ENCODE measurements around the gene TRIM42.

The TRIM42 gene

DNA sequence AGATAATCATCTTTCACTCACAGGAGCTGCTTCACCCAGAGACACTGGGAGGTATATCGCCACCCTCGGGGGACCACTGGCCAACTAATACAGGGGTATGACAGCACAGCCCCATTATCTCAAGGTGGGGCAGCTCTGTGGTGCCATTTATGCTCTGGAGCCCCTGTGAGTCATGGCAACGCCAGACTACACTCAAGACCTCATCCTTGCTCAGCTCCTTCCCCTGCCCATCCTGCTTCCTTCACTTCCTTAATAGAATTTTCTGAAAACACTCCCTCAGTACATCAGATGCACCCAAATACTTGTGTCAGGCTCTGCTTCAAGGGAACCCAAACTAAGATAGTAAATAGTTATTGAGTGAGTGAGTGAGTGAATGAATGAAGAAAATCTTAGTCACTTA, 45.7 kb downstream of the TRIM42 start:
- no peak for DNase-seq
- TF ChIP-seq POLR2A (IDR thresholded peaks at IDR 0.05; ENCODE audit: low read length) (no peak), GATA1 (IDR thresholded peaks at IDR 0.05; ENCODE audit: low read depth, low read length) (no peak)

DNA sequence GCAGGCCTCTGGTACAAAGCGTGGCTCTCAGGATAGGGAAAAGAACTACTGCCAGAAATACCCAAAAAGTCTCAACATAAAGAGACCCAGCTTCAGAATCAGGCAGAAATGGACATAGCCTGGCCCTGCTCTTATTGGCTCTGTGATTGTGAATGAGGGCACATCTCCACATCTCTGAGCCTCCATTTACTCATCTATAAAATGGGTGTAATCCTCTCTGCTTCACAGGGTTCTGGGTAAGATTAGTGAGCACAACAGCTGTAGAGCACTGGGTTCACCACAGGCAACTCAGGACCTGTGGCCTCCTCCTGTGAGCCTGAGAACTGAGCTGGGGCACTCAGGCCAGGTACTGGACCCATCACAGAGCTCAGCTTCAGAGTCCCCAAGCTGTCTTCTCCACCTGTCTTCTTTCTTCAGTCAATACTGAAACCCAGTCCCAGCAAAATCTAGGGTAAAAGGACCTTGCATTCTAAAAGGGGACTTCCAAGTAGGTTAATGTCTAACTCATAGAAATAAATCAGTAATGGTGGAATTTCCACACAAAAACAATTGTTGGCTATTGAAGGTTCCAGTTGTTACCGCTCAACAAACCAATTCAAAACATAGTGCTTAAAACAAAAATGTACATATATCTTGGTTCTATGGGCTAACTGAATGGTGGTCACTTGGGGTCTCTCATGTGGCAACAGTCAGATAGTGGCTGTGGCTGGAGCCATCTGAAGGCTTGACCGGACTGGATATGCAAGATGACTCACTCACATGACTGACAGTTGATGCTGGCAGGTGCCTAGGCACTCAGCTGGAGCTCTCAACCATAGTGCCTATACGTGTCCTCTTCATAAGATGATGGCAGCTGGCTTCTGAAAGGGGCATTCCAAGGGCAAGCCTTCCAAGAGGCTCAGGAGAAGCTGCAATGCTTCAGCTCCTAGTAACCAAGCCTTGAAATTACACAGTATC, 47.3 kb downstream of the TRIM42 start:
- TF ChIP-seq GATA1 (IDR thresholded peaks at IDR 0.05; ENCODE audit: low read depth, low read length) (no peak), POLR2A (IDR thresholded peaks at IDR 0.05; ENCODE audit: low read length) (no peak)
- no peak for DNase-seq

DNA sequence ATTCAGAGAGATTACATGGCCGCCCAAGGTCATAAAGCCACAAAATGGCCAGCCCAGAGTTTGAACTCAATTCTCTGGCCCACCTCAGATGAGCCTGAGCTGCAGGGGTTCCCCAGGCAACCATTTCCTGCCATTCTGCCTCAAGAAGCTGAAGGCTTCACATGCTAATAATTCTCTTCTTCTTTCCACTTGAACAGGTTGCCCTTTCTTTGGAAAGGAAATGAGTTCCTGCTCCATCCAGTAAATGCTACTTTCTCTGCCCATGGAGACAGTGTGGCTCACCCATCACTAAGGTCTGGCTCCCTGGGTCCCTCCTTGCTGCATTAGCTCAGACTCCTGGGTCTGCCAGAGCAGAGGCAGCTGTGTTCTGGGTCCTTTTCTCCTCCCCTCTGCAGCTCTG, 48.2 kb downstream of the TRIM42 start:
- TF ChIP-seq GATA1 (IDR thresholded peaks at IDR 0.05; ENCODE audit: low read depth, low read length) (no peak), POLR2A (IDR thresholded peaks at IDR 0.05; ENCODE audit: low read length) (no peak)
- DNase-seq = no peak

DNA sequence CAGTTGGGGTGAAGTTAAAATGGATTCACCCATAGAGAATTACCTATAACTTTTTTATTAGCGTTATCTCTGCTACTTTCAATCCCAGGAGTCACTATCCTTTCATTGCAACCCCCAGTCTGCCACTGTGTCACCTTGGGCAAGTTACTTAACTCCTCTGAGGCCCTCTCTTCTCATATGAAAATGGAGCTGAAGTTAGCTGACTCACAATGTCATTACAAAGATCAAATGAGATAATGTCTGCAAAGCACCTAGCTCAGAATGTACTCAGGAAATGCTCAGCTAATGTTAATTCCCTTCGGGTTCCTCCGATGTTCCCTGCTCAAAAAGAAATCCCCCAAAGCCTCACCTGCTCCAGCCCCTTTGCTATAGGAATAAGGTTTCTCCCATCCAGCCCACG, 50.0 kb downstream of the TRIM42 start:
- TF ChIP-seq POLR2A (IDR thresholded peaks at IDR 0.05; ENCODE audit: low read length) = no peak
- TF ChIP-seq GATA1 (IDR thresholded peaks at IDR 0.05; ENCODE audit: low read depth, low read length) = no peak
- no peak for DNase-seq

DNA sequence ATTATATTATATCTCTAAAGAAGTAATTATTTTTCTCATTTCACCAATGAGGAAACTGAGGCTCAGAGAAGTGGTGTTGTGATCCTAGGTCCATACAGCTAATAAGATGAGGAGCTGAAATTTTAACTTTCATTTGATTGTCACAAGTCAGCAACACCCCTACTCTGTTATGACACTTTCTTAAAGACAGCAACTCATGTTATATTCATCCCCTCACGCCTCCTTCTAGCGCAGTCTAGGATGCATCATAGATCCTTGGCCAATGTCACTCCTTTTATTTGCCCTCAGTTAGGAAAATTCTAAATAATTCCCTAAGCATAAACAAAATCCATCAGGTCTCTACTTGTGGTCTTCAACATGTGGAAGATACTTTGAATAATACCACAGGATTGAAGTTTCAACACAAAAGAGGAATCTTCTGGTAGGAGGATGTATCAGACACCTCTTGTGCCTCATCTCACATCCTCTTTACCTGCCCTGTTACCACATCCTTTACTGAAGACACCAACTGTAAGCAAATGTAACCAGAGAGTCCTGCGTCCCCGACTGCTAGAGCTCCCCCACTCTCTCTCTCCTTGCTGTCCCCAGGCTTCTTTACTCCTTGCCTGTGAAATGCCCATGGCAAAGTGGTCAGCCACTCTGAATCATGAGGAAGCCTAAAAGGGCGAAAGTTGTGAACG, 53.7 kb downstream of the TRIM42 start:
- no peak for DNase-seq
- TF ChIP-seq GATA1 (IDR thresholded peaks at IDR 0.05; ENCODE audit: low read depth, low read length) (no peak), POLR2A (IDR thresholded peaks at IDR 0.05; ENCODE audit: low read length) (no peak)

DNA sequence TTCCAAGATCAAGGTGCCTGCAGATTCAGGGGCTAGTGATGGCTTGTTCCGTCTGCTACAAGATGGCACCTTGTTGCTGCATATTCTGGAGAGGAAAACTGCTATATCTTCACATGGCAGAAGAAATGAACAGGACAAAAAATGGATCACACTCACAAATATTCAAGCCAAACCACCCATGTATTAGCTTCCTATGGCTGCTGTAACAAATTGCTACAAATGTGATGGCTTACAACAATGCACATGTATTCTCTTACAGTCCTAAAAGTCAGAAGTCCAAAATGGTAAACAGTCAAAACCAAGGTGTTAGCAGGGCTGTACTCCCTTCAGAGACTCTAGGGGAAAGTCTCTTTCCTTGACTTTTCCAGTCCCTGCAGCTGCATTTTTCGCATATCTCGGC, 55.8 kb downstream of the TRIM42 start:
- DNase-seq = no peak
- no peak for TF ChIP-seq GATA1 (IDR thresholded peaks at IDR 0.05; ENCODE audit: low read depth, low read length)
- TF ChIP-seq POLR2A (IDR thresholded peaks at IDR 0.05; ENCODE audit: low read length) = no peak

DNA sequence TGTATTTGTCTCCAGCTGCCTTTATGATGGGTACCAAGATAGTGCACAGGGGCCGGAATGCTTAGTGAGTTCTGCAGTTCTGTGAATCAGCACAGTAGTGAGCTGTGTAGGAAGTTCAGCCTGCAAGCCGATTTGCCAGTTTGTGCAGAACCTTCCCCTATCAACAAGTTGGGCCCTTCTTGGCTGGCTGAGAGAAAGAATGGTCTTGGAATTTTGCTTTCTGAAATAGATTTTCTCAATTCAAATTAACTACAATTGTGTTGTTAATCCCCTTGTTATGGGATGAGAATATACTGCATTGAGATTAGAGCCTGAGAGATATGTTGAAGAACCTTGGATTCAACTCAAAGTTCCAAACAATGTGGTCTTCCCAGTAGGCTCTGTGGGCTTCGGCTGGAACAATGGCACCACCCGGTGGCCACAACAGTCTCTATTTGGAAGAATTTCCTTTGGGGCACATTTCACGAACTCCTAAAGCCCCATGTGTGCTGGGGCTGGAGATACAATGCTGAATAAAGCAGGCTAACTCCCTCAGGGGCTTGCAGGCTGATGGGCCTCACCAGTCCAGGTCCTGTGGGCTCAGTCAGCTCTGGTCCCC, 59.1 kb downstream of the TRIM42 start:
- peak; percentile 6 to 26 for DNase-seq
- TF ChIP-seq POLR2A (IDR thresholded peaks at IDR 0.05; ENCODE audit: low read length) (no peak), GATA1 (IDR thresholded peaks at IDR 0.05; ENCODE audit: low read depth, low read length) (no peak)

DNA sequence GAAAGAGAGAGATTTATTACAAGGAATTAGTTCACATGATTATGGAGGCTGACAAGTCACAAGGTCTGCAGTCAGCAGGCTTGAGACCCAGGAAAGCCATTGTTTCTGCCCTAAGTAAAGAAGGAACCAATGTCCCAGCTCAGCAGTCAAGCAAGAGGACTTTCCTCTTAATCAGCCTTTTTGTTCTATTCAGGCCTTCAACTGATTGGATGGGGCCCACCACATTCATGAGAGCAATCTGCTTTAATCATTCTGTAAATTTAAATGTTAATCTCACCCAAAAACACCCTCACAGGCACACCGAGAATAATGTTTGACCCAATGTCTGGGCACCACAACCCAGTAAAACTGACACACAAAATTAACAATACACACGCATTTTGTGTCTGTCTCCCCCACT, 64.3 kb downstream of the TRIM42 start:
- TF ChIP-seq POLR2A (IDR thresholded peaks at IDR 0.05; ENCODE audit: low read length) = no peak
- TF ChIP-seq GATA1 (IDR thresholded peaks at IDR 0.05; ENCODE audit: low read depth, low read length) = no peak

DNA sequence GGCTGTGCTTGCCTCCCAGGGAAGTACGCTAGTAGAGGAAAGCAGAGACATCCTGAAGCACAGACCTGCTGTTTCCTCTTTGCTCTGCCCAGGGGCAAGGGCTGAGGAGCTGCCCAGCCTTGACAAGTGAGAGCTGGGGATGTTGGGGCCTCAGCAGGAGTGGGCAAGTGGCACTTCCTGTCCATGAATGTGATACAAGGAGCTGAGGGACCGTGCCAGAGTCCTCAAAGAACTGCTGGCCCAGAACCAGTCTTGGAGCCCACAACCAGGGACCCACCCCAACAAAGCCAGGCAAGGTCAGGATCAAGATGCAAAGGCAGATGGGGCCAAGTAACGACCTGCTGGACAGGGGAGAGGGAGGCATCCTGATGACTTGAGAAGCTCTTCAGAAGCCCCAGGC, 70.3 kb downstream of the TRIM42 start:
- DNase-seq = no peak
- TF ChIP-seq GATA1 (IDR thresholded peaks at IDR 0.05; ENCODE audit: low read depth, low read length) = no peak
- no peak for TF ChIP-seq POLR2A (IDR thresholded peaks at IDR 0.05; ENCODE audit: low read length)

More for the DNA sequence above, 64.3 kb downstream of the TRIM42 start:
- DNase-seq = no peak

DNA sequence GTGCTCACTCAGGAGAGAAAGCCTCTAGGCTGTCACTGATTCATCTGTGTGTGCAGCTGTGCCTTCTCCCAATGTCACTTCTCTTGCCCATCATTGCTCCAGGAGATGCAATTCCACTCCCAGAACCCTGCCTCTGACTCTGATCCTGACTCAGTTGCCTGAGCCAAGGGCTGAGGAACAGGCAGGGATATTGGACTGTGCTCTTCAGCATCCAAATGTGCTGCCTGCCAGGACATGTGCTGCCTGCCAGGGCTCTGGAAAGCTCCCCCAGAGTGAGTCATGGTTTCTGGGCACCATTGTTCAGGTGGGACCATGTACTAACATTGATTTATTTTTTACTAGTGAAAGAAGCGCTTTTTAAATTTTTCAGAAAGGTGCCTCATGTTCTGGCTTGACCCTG, 71.0 kb downstream of the TRIM42 start:
- no peak for DNase-seq
- TF ChIP-seq GATA1 (IDR thresholded peaks at IDR 0.05; ENCODE audit: low read depth, low read length) (no peak), POLR2A (IDR thresholded peaks at IDR 0.05; ENCODE audit: low read length) (no peak)
